PC-9 (cell line): Measurements from ENCODE around the gene FOXD2. TPM values are rescaled to one million over a fixed set of nuclear protein-coding genes. Genes with fewer than 3 reads are reported as not detected.

Experiments used
- BruUV-seq: library from RNA; stranded (reverse); fragments of 400-500 nt; replicated peaks from 2 replicates; lab custom pipeline; 2021; lab: Mats Ljungman, UMichigan
- CTCF ChIA-PET: fragments of 300-600 bp; sonication (Branson Sonifier 250); formaldehyde crosslinking; loops from one replicate; lab custom pipeline; 2022; ENCODE audit warnings: antibody characterized with exemption; lab: Charles Lee
- POLR2A ChIA-PET: fragments of 300-600 bp; sonication (Branson Sonifier 250); formaldehyde crosslinking; loops from one replicate; lab custom pipeline; 2022; ENCODE audit warnings: antibody characterized with exemption; ENCODE audit not compliant: unreplicated experiment; lab: Charles Lee
- DNase-seq, 2 experiments: peaks; one replicate each; pipeline versions ENCODE4 v3.0.0 to v3.0.0-alpha.2; 2015 to 2022; ENCODE audit warnings: mixed read lengths in 1 of 2
- H2AFZ ChIP-seq: fragments of 200-600 bp; sonication (generic); 2 replicates; pipeline ENCODE4 v1.8.1; 2017; ENCODE audit warnings: antibody characterized with exemption
- H3F3A ChIP-seq: fragments of 200-600 bp; sonication (generic); 2 replicates; pipeline ENCODE4 v1.8.1; 2017; ENCODE audit warnings: antibody characterized with exemption, mild to moderate bottlenecking, low read depth; ENCODE audit not compliant: insufficient read depth
- H3K27ac ChIP-seq: fragments of 200-600 bp; sonication (generic); 2 replicates; pipeline ENCODE4 v1.6.1; 2016; ENCODE audit warnings: mixed run types
- H3K27me3 ChIP-seq: fragments of 200-600 bp; sonication (generic); 2 replicates; pipeline ENCODE4 v1.6.1; 2016; ENCODE audit warnings: low read depth, mixed run types; ENCODE audit not compliant: insufficient read depth
- H3K36me3 ChIP-seq: fragments of 200-600 bp; sonication (generic); 2 replicates; pipeline ENCODE4 v1.6.1; 2016; ENCODE audit warnings: low read depth, mixed run types
- H3K4me1 ChIP-seq: fragments of 200-600 bp; sonication (generic); replicated peaks from 2 replicates; pipeline ENCODE4 v1.6.1; 2016; ENCODE audit warnings: mixed run types; ENCODE audit not compliant: insufficient read depth
- H3K4me2 ChIP-seq: fragments of 200-600 bp; sonication (generic); 2 replicates; pipeline ENCODE4 v1.6.1; 2017; ENCODE audit warnings: mixed run types
- H3K4me3 ChIP-seq: fragments of 200-600 bp; sonication (generic); 2 replicates; pipeline ENCODE4 v1.6.1; 2016; ENCODE audit warnings: mixed run types
- H3K79me2 ChIP-seq: fragments of 200-600 bp; sonication (generic); 2 replicates; pipeline ENCODE4 v1.6.1; 2017; ENCODE audit warnings: low read depth, mixed run types
- H3K9me2 ChIP-seq: fragments of 200-600 bp; sonication (generic); 2 replicates; pipeline ENCODE4 v1.8.1; 2017; ENCODE audit warnings: mild to moderate bottlenecking; ENCODE audit not compliant: insufficient read depth
- H3K9me3 ChIP-seq: fragments of 200-600 bp; sonication (generic); 2 replicates; pipeline ENCODE4 v1.8.1; 2016; ENCODE audit warnings: low read depth; ENCODE audit not compliant: insufficient read depth
- H4K20me1 ChIP-seq: fragments of 200-600 bp; sonication (generic); 2 replicates; pipeline ENCODE4 v1.8.1; 2017; ENCODE audit not compliant: insufficient read depth
- CTCF ChIP-seq: fragments of 200-600 bp; sonication (generic); conservative IDR thresholded peaks from 2 replicates; pipeline ENCODE4 v1.6.1; 2017; ENCODE audit warnings: mixed run types, antibody characterized with exemption, mild to moderate bottlenecking, moderate library complexity
- EZH2 ChIP-seq: fragments of 200-600 bp; sonication (generic); IDR thresholded peaks from 2 replicates; pipeline ENCODE4 v1.8.0; 2017; ENCODE audit warnings: antibody characterized with exemption, low read depth
- intact Hi-C: fragments of 100-400 bp; cut with micrococcal nuclease; formaldehyde crosslinking; loops from one replicate; pipeline ENCODE4 v1.10.0; 2022; ENCODE audit not compliant: unreplicated experiment
- total RNA-seq: library from RNA; stranded (reverse); gene quantifications from 2 replicates; pipeline ENCODE4 v1.2.3, GENCODE V29; 2021

Gene FOXD2
- total RNA-seq, 1 experiment from 2014 or later, result 0.35 TPM

GRCh38 chr1:47420547-47420946, 17.3 kb upstream of the FOXD2 start:
- no peak overlapping the region for H3K4me3 ChIP-seq
- no peaks in the 10 kb centered on the region for H3K36me3 ChIP-seq
- ChIA-PET CTCF (interaction anchor here (1.0 kb wide), 1 partner anchor 16 kb away, joined by 4 read pairs; no protein-coding TSS in a partner anchor), POLR2A (interaction anchor here (0.5 kb wide), 1 partner anchor 139 kb away, joined by 4 read pairs; no protein-coding TSS in a partner anchor)
- H3K27ac ChIP-seq, result no peak overlapping the region
- DNase-seq, result no peak
- no peaks in the 10 kb centered on the region; the same call in 1 of the 2 replicates for H4K20me1 ChIP-seq
- H3K4me2 ChIP-seq, result no peak overlapping the region
- H3K9me2 ChIP-seq, result no peaks in the 10 kb centered on the region
- H3K4me1 ChIP-seq, result no peaks in the 10 kb centered on the region
- no TSS peak for BruUV-seq
- H3K79me2 ChIP-seq, result no peaks in the 10 kb centered on the region
- H3K9me3 ChIP-seq, result no peaks in the 10 kb centered on the region
- H3K27me3 ChIP-seq, result no peaks in the 10 kb centered on the region
- no peak overlapping the region for H2AFZ ChIP-seq
- H3F3A ChIP-seq, result no peaks in the 10 kb centered on the region; the same call in 1 of the 2 replicates
- intact Hi-C loops, result loop anchor here (5.0 kb wide), 1 partner anchor 108 kb away; the partner anchor contains the start of gene STIL
- no peak for TF ChIP-seq CTCF
- no peak for TF ChIP-seq EZH2

GRCh38 chr1:47423872-47424271, 14.0 kb upstream of the FOXD2 start:
- no peak overlapping the region for H3K4me2 ChIP-seq
- no peaks in the 10 kb centered on the region; the same call in 1 of the 2 replicates for H4K20me1 ChIP-seq
- H3K79me2 ChIP-seq, result no peaks in the 10 kb centered on the region
- no peaks in the 10 kb centered on the region; the same call in 1 of the 2 replicates for H3F3A ChIP-seq
- intact Hi-C loops, result loop anchor here (1.0 to 5.0 kb wide), 2 partner anchors 112 to 245 kb away; partner anchors contain the start of gene STIL
- no peaks in the 10 kb centered on the region for H3K9me2 ChIP-seq
- H3K9me3 ChIP-seq, result no peaks in the 10 kb centered on the region
- H3K27me3 ChIP-seq, result no peaks in the 10 kb centered on the region
- CTCF ChIA-PET, result interaction anchor here (1.0 kb wide), 1 partner anchor 34 kb away, joined by 4 read pairs; no protein-coding TSS in a partner anchor
- no TSS peak for BruUV-seq
- no peak for TF ChIP-seq CTCF
- no peak for TF ChIP-seq EZH2
- no peak overlapping the region for H3K27ac ChIP-seq
- no peak overlapping the region for H3K4me3 ChIP-seq
- no peaks in the 10 kb centered on the region for H3K36me3 ChIP-seq
- H2AFZ ChIP-seq, result no peak overlapping the region
- POLR2A ChIA-PET, result no interaction called here
- H3K4me1 ChIP-seq, result no peaks in the 10 kb centered on the region
- DNase-seq, result no peak

- intact Hi-C loops, result loop anchor here (1.0 to 5.0 kb wide), 2 partner anchors 112 to 245 kb away; partner anchors contain the start of gene STIL
- H2AFZ ChIP-seq, result no peak overlapping the region
- no peaks in the 10 kb centered on the region for H3K9me2 ChIP-seq
- H3K4me2 ChIP-seq, result no peak overlapping the region
- no peaks in the 10 kb centered on the region for H3K36me3 ChIP-seq
- no peak overlapping the region for H3K4me3 ChIP-seq
- peak; percentile 32 to 51 for DNase-seq
- no peaks in the 10 kb centered on the region for H3K79me2 ChIP-seq
- H3K9me3 ChIP-seq, result no peaks in the 10 kb centered on the region
- no peaks in the 10 kb centered on the region; the same call in 1 of the 2 replicates for H4K20me1 ChIP-seq
- no TSS peak for BruUV-seq
- H3K27me3 ChIP-seq, result no peaks in the 10 kb centered on the region
- CTCF ChIA-PET, result interaction anchor here (0.6 kb wide), 1 partner anchor 110 kb away, joined by 3 read pairs; the partner anchor contains the start of gene STIL
- H3K27ac ChIP-seq, result no peak overlapping the region
- TF ChIP-seq CTCF (peak; percentile 81), EZH2 (no peak)
- H3K4me1 ChIP-seq, result no peaks in the 10 kb centered on the region
- H3F3A ChIP-seq, result no peaks in the 10 kb centered on the region; the same call in 1 of the 2 replicates
- POLR2A ChIA-PET, result no interaction called here
These were observed 13.4 kb upstream of the FOXD2 start for GRCh38 chr1:47424336-47424982.
